Adipose tissue (tissue), 3 donors: ENCODE results near the gene ELP2. TPM values are rescaled to one million over a fixed set of nuclear protein-coding genes. Genes with fewer than 3 reads are reported as not detected.

ENCODE experiments used
- H3K27ac ChIP-seq: one replicate; pipeline ENCODE4 v1.5.1; 2013; ENCODE audit warnings: low read depth, low read length
- WGBS, 3 donors: extraction: QIAGEN DNeasy Blood & Tissue Kit; methylation state at CpG; one replicate each; pipeline ENCODE4 v1.1.7; 2013; 5-methylcytosine and 5-hydroxymethylcytosine counted together
- polyA plus RNA-seq, 3 donors: library from polyadenylated mRNA; stranded (reverse); fragments of 200-250 nt; gene quantifications; one replicate each; pipeline ENCODE4 v1.2.3, GENCODE V29; 2013
- donor health status: healthy with polysubstance abuse.
- donor health status: Bipolar disorder and iron deficiency.
- donor health status: healthy.

The ELP2 gene
- polyA plus RNA-seq, 3 donors: 31.8 to 40.0 (median 34.4) TPM

GRCh38 chr18:36183033-36183432 is 53.3 kb downstream of the ELP2 start:
- no peak overlapping the region for H3K27ac ChIP-seq
- WGBS, 3 donors: 85 to 90% (median 88%) methylated on average over 6 of the region's 6 CpGs

- 86 to 92% (median 87%) methylated on average over 2 of the region's 2 CpGs for WGBS, 3 donors
- H3K27ac ChIP-seq: no peak overlapping the region
Observed at GRCh38 chr18:36183987-36184386, 54.3 kb downstream of the ELP2 start.

- H3K27ac ChIP-seq: no peak overlapping the region
- 92 to 94% (median 92%) methylated on average over 3 of the region's 3 CpGs for WGBS, 3 donors
Observed at GRCh38 chr18:36185157-36185556, 55.5 kb downstream of the ELP2 start.

GRCh38 chr18:36185901-36186460 is 56.3 kb downstream of the ELP2 start:
- no peak overlapping the region for H3K27ac ChIP-seq
- 80 to 89% (median 86%) methylated on average over 18 of the region's 18 CpGs for WGBS, 3 donors

GRCh38 chr18:36186461-36187192 is 56.9 kb downstream of the ELP2 start:
- no peak overlapping the region for H3K27ac ChIP-seq
- WGBS, 3 donors: 8 to 11% (median 10%) methylated on average over 47 of the region's 47 CpGs

GRCh38 chr18:36187193-36187825 is 57.6 kb downstream of the ELP2 start, which contains the start of gene MOCOS:
TSS of gene MOCOS (plus strand) at chr18:36187497. CDS start at chr18:36187540, 43 bp downstream.
- WGBS, 3 donors: 0 to 1% (median 1%) methylated on average over 66 of the region's 66 CpGs
- no peak within 1 kb of the TSS for H3K27ac ChIP-seq

GRCh38 chr18:36187826-36188721 is 58.4 kb downstream of the ELP2 start:
- no peak overlapping the region for H3K27ac ChIP-seq
- WGBS, 3 donors: 36 to 40% (median 37%) methylated on average over 43 of the region's 43 CpGs

GRCh38 chr18:36188916-36189315 is 59.2 kb downstream of the ELP2 start:
- WGBS, 3 donors: 81 to 85% (median 84%) methylated on average over 3 of the region's 3 CpGs
- no peak overlapping the region for H3K27ac ChIP-seq

GRCh38 chr18:36189486-36189885 is 59.8 kb downstream of the ELP2 start:
- H3K27ac ChIP-seq: no peak overlapping the region
- 73 to 85% (median 74%) methylated on average over 4 of the region's 4 CpGs for WGBS, 3 donors

GRCh38 chr18:36191286-36191685 is 61.6 kb downstream of the ELP2 start:
- H3K27ac ChIP-seq: no peak overlapping the region
- WGBS, 3 donors: 93 to 95% (median 94%) methylated on average over 3 of the region's 3 CpGs

- 81 to 97% (median 91%) methylated on average over 1 of the region's 1 CpG for WGBS, 3 donors
- no peak overlapping the region for H3K27ac ChIP-seq
Observed at GRCh38 chr18:36191711-36192110, 62.0 kb downstream of the ELP2 start.

GRCh38 chr18:36194600-36195315 is 65.1 kb downstream of the ELP2 start:
- 78 to 91% (median 78%) methylated on average over 8 of the region's 8 CpGs for WGBS, 3 donors
- H3K27ac ChIP-seq: no peak overlapping the region

- 57 to 80% (median 65%) methylated on average over 3 of the region's 3 CpGs for WGBS, 3 donors
Observed at GRCh38 chr18:36195427-36196122, 65.9 kb downstream of the ELP2 start.

GRCh38 chr18:36196238-36196995 is 66.7 kb downstream of the ELP2 start:
- H3K27ac ChIP-seq: no peak overlapping the region
- WGBS, 3 donors: 77 to 84% (median 81%) methylated on average over 6 of the region's 6 CpGs

More at GRCh38 chr18:36195427-36196122, 65.9 kb downstream of the ELP2 start:
- no peak overlapping the region for H3K27ac ChIP-seq

- H3K27ac ChIP-seq: no peak overlapping the region
Observed at GRCh38 chr18:36197511-36198166, 67.9 kb downstream of the ELP2 start.

- no peak overlapping the region for H3K27ac ChIP-seq
- WGBS, 3 donors: 87 to 90% (median 89%) methylated on average over 22 of the region's 22 CpGs
Observed at GRCh38 chr18:36199691-36200295, 70.1 kb downstream of the ELP2 start.
